Testis (tissue), 2 donors: ENCODE data around the gene EVPL.

ENCODE experiments used
- POLR2A ChIP-seq: fragments of 450-650 bp; IDR thresholded peaks from one replicate; pipeline ENCODE4 v1.6.1; 2017; ENCODE audit warnings: antibody characterized with exemption, mild to moderate bottlenecking, moderate library complexity
- TF ChIP-seq, protein P1 (sequence below), 3 experiments: fragments of 450-650 bp in 2 of 3; fragments of 200-600 bp in 1 of 3; sonication (generic) in 1 of 3; IDR thresholded peaks; one replicate each; pipeline ENCODE4 v1.5.1; 2016 to 2019; ENCODE audit warnings: antibody characterized with exemption in 3 of 3, mild to moderate bottlenecking in 2 of 3, moderate library complexity in 1 of 3

DNA sequence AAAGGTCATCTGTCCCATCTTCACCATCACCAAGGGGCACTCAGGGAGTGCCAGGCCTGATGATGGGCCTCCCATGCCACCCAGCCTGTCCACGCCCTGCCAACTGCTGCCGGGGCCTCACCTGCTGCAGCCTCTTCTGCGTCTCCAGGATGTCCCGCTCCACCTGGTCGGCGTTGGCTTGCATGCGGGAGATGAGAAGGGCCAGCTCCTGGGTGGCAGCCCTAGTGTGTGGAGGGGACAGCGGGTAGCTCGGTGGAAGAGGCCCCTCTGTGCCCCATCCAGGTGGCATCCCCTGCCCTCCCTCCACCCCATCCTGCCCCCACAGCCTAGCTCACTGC lies 3.2 kb downstream of the EVPL start:
- TF ChIP-seq, protein P1, sequence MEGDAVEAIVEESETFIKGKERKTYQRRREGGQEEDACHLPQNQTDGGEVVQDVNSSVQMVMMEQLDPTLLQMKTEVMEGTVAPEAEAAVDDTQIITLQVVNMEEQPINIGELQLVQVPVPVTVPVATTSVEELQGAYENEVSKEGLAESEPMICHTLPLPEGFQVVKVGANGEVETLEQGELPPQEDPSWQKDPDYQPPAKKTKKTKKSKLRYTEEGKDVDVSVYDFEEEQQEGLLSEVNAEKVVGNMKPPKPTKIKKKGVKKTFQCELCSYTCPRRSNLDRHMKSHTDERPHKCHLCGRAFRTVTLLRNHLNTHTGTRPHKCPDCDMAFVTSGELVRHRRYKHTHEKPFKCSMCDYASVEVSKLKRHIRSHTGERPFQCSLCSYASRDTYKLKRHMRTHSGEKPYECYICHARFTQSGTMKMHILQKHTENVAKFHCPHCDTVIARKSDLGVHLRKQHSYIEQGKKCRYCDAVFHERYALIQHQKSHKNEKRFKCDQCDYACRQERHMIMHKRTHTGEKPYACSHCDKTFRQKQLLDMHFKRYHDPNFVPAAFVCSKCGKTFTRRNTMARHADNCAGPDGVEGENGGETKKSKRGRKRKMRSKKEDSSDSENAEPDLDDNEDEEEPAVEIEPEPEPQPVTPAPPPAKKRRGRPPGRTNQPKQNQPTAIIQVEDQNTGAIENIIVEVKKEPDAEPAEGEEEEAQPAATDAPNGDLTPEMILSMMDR (IDR thresholded peaks at IDR 0.05) = no peak
- TF ChIP-seq POLR2A = no peak
